Measurements from ENCODE around the gene MKLN1.

The MKLN1 gene

GRCh38 chr7:131538071-131538812, 210.6 kb downstream of the MKLN1 start:
- Histone ChIP-seq H3K4me1 (ENCODE audit: insufficient read depth, poor library complexity, severe bottlenecking) (peaks cover 15% of the 10 kb centered on the region), H3K27me3 (ENCODE audit: insufficient read depth, poor library complexity, severe bottlenecking) (no peaks in the 10 kb centered on the region), H3K36me3 (ENCODE audit: low read depth) (no peaks in the 10 kb centered on the region), H3K27ac (ENCODE audit: poor library complexity, severe bottlenecking) (peak overlapping the region; percentile 79), H3K9me3 (ENCODE audit: severe bottlenecking) (no peaks in the 10 kb centered on the region), H3K4me3 (ENCODE audit: severe bottlenecking) (no peak overlapping the region)
- no peak for TF ChIP-seq CTCF (IDR thresholded peaks at IDR 0.05; ENCODE audit: poor library complexity, severe bottlenecking)
- no peak for DNase-seq (ENCODE audit: low spot score)
- ATAC-seq (ENCODE audit: low read depth): peak; percentile 98

GRCh38 chr7:131538813-131539179, 211.1 kb downstream of the MKLN1 start:
- H3K27ac ChIP-seq (ENCODE audit: poor library complexity, severe bottlenecking): peak overlapping the region; percentile 79
- H3K9me3 ChIP-seq (ENCODE audit: severe bottlenecking): no peaks in the 10 kb centered on the region
- DNase-seq (ENCODE audit: low spot score) (no peak), ATAC-seq (ENCODE audit: low read depth) (no peak; the same call in 2 of the 3 replicates)
- peaks cover 15% of the 10 kb centered on the region for H3K4me1 ChIP-seq (ENCODE audit: insufficient read depth, poor library complexity, severe bottlenecking)
- H3K4me3 ChIP-seq (ENCODE audit: severe bottlenecking): no peak overlapping the region
- H3K27me3 ChIP-seq (ENCODE audit: insufficient read depth, poor library complexity, severe bottlenecking): no peaks in the 10 kb centered on the region
- no peaks in the 10 kb centered on the region for H3K36me3 ChIP-seq (ENCODE audit: low read depth)
- TF ChIP-seq CTCF (IDR thresholded peaks at IDR 0.05; ENCODE audit: poor library complexity, severe bottlenecking): no peak

GRCh38 chr7:131540491-131541162, 213.0 kb downstream of the MKLN1 start:
- Histone ChIP-seq H3K36me3 (ENCODE audit: low read depth) (no peaks in the 10 kb centered on the region), H3K27me3 (ENCODE audit: insufficient read depth, poor library complexity, severe bottlenecking) (no peaks in the 10 kb centered on the region), H3K27ac (ENCODE audit: poor library complexity, severe bottlenecking) (no peak overlapping the region), H3K4me1 (ENCODE audit: insufficient read depth, poor library complexity, severe bottlenecking) (peaks cover 15% of the 10 kb centered on the region), H3K4me3 (ENCODE audit: severe bottlenecking) (no peak overlapping the region), H3K9me3 (ENCODE audit: severe bottlenecking) (no peaks in the 10 kb centered on the region)
- ATAC-seq (ENCODE audit: low read depth): no peak
- DNase-seq (ENCODE audit: low spot score): no peak
- TF ChIP-seq CTCF (IDR thresholded peaks at IDR 0.05; ENCODE audit: poor library complexity, severe bottlenecking): no peak

GRCh38 chr7:131543298-131543697, 215.6 kb downstream of the MKLN1 start:
- Histone ChIP-seq H3K27me3 (ENCODE audit: insufficient read depth, poor library complexity, severe bottlenecking) (no peaks in the 10 kb centered on the region), H3K9me3 (ENCODE audit: severe bottlenecking) (no peaks in the 10 kb centered on the region), H3K4me3 (ENCODE audit: severe bottlenecking) (no peak overlapping the region), H3K4me1 (ENCODE audit: insufficient read depth, poor library complexity, severe bottlenecking) (peaks cover 14% of the 10 kb centered on the region), H3K36me3 (ENCODE audit: low read depth) (no peaks in the 10 kb centered on the region), H3K27ac (ENCODE audit: poor library complexity, severe bottlenecking) (no peak overlapping the region)
- ATAC-seq (ENCODE audit: low read depth) (no peak), DNase-seq (ENCODE audit: low spot score) (no peak)
- TF ChIP-seq CTCF (IDR thresholded peaks at IDR 0.05; ENCODE audit: poor library complexity, severe bottlenecking): no peak

- no peaks in the 10 kb centered on the region for H3K36me3 ChIP-seq (ENCODE audit: low read depth)
- H3K4me1 ChIP-seq (ENCODE audit: insufficient read depth, poor library complexity, severe bottlenecking): peaks cover 7% of the 10 kb centered on the region
- ATAC-seq (ENCODE audit: low read depth): no peak
- no peaks in the 10 kb centered on the region for H3K9me3 ChIP-seq (ENCODE audit: severe bottlenecking)
- H3K27me3 ChIP-seq (ENCODE audit: insufficient read depth, poor library complexity, severe bottlenecking): no peaks in the 10 kb centered on the region
- no peak for TF ChIP-seq CTCF (IDR thresholded peaks at IDR 0.05; ENCODE audit: poor library complexity, severe bottlenecking)
- no peak overlapping the region for H3K4me3 ChIP-seq (ENCODE audit: severe bottlenecking)
- DNase-seq (ENCODE audit: low spot score): no peak
- no peak overlapping the region for H3K27ac ChIP-seq (ENCODE audit: poor library complexity, severe bottlenecking)
Measured at GRCh38 chr7:131544021-131544420, 216.3 kb downstream of the MKLN1 start.

All from RWPE2 (cell line).